ENCODE measurements around the gene RPS6KC1.
"Not testable (repeated sequence)": the region's sequence is repeated elsewhere in the genome, so short reads cannot be mapped to it uniquely, and the experiment has no call there.

RPS6KC1 gene

GRCh38 chr1:213315571-213315970 is 264.5 kb downstream of the RPS6KC1 start:
- no peak for TF ChIP-seq CTCF (conservative IDR thresholded peaks at IDR 0.05; ENCODE audit: low read length)
- no peak for DNase-seq (ENCODE audit: low read depth)
- H3K4me3 ChIP-seq (ENCODE audit: low read length) = no peak overlapping the region

- H3K4me3 ChIP-seq (ENCODE audit: low read length); DNase-seq (ENCODE audit: low read depth): not testable (repeated sequence)
These were observed 267.4 kb downstream of the RPS6KC1 start for GRCh38 chr1:213318458-213318857.

- no peak for TF ChIP-seq CTCF (conservative IDR thresholded peaks at IDR 0.05; ENCODE audit: low read length)
- no peak overlapping the region for H3K4me3 ChIP-seq (ENCODE audit: low read length)
- DNase-seq (ENCODE audit: low read depth) = no peak
These were observed 269.3 kb downstream of the RPS6KC1 start for GRCh38 chr1:213320191-213320870.

All from AG10803 (cell line).